Measurements from ENCODE around the gene ZNF33A.

DNA sequence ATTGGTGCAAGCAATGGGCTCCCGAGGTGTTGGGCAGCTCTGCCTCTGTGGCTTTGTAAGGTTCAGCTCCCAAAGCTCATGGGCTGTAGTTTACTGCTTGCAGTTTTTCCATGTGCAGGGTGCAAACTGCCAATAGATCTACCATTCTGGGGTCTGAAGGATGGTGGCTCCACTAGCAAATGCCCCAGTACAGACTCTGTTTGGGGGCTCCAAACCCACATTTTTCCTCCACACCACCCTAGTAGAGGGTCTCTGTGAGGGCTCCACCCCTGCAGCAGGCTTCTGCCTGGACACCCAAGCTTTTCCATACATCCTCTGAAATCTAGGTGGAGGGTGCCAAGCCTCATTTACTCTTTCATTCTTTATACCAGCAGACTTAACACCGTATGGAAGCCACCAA, 66.2 kb downstream of the ZNF33A start:
- TF ChIP-seq POLR2A (IDR thresholded peaks at IDR 0.05): no peak
- TF ChIP-seq, protein P1, sequence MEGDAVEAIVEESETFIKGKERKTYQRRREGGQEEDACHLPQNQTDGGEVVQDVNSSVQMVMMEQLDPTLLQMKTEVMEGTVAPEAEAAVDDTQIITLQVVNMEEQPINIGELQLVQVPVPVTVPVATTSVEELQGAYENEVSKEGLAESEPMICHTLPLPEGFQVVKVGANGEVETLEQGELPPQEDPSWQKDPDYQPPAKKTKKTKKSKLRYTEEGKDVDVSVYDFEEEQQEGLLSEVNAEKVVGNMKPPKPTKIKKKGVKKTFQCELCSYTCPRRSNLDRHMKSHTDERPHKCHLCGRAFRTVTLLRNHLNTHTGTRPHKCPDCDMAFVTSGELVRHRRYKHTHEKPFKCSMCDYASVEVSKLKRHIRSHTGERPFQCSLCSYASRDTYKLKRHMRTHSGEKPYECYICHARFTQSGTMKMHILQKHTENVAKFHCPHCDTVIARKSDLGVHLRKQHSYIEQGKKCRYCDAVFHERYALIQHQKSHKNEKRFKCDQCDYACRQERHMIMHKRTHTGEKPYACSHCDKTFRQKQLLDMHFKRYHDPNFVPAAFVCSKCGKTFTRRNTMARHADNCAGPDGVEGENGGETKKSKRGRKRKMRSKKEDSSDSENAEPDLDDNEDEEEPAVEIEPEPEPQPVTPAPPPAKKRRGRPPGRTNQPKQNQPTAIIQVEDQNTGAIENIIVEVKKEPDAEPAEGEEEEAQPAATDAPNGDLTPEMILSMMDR (IDR thresholded peaks at IDR 0.05): no peak
- no peak for TF ChIP-seq EP300 (IDR thresholded peaks at IDR 0.05)
